ENCODE results near the gene HOXA3. TPM values are rescaled to one million over a fixed set of nuclear protein-coding genes. Genes with fewer than 3 reads are reported as not detected.

The HOXA3 gene
- total RNA-seq, 1 donor from 2014 or later = 3.9 TPM

GRCh38 chr7:27094304-27095049 is 57.9 kb downstream of the HOXA3 start:
- H3K4me3 ChIP-seq = no peak overlapping the region

DNA sequence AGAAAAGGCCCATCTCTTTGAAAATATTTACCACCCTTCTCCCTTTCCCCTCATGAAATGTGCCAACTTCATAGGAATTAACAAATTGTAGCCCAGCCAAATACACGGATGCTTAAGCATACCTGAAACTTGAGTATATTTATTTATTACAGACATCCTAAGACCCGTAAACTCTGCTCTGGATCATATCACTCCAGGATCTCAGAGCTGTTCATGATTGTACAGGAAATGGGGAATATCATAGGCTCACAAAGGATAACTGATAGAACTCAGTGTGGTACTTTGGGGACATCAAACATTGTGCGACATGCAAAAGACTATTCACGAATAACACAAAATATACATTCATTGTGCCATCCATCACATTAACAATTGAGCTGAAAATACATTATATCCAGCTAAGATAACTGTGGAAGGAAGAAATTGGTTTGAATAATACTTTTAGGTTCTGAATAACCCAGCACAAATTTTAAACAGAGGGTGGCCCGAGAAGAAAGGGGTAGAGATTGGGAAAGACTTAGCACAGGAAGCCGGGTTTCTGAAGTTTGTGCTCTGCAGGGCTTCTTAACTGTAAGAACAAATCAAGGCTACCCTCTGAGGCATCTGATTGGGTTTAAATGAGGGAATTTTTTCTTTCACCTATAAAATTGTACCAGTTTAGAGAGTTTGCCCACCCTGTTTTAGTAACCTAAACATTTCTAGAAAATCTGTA is 59.0 kb downstream of the HOXA3 start:
- no peak overlapping the region for H3K27ac ChIP-seq
- H3K4me3 ChIP-seq = no peak overlapping the region
- no peak for DNase-seq (ENCODE audit: extremely low spot score in 2 of 2)
- TF ChIP-seq POLR2A (IDR thresholded peaks at IDR 0.05) = no peak
- no peak for TF ChIP-seq POLR2AphosphoS5 (IDR thresholded peaks at IDR 0.05; ENCODE audit: insufficient read depth in 1 of 2, low read depth in 1 of 2)
- no peak for TF ChIP-seq CTCF (IDR thresholded peaks at IDR 0.05)
- H3K36me3 ChIP-seq = no peaks in the 10 kb centered on the region
- H3K27me3 ChIP-seq = peaks cover 2% of the 10 kb centered on the region
- peaks cover 29% of the 10 kb centered on the region for H3K4me1 ChIP-seq
- H3K9me3 ChIP-seq = no peaks in the 10 kb centered on the region
- intact Hi-C loops (cut with DNase I) = no loop called here

More at GRCh38 chr7:27094304-27095049, 57.9 kb downstream of the HOXA3 start:
- no peak for DNase-seq (ENCODE audit: extremely low spot score in 2 of 2)
- TF ChIP-seq CTCF (IDR thresholded peaks at IDR 0.05) = no peak
- TF ChIP-seq POLR2AphosphoS5 (IDR thresholded peaks at IDR 0.05; ENCODE audit: insufficient read depth in 1 of 2, low read depth in 1 of 2) = no peak
- peaks cover 39% of the 10 kb centered on the region for H3K4me1 ChIP-seq
- H3K27me3 ChIP-seq = no peaks in the 10 kb centered on the region
- intact Hi-C loops (cut with DNase I) = no loop called here
- no peaks in the 10 kb centered on the region for H3K9me3 ChIP-seq
- no peak overlapping the region for H3K27ac ChIP-seq
- H3K36me3 ChIP-seq = no peaks in the 10 kb centered on the region

- DNase-seq (ENCODE audit: extremely low spot score in 2 of 2) = no peak
- intact Hi-C loops (cut with DNase I) = no loop called here
- Histone ChIP-seq H3K27me3 (peaks cover 8% of the 10 kb centered on the region), H3K9me3 (no peaks in the 10 kb centered on the region), H3K4me1 (peaks cover 23% of the 10 kb centered on the region), H3K4me3 (no peak overlapping the region), H3K27ac (no peak overlapping the region), H3K36me3 (no peaks in the 10 kb centered on the region)
- TF ChIP-seq POLR2AphosphoS5 (IDR thresholded peaks at IDR 0.05; ENCODE audit: insufficient read depth in 1 of 2, low read depth in 1 of 2) = no peak
- no peak for TF ChIP-seq POLR2A (IDR thresholded peaks at IDR 0.05)
- TF ChIP-seq CTCF (IDR thresholded peaks at IDR 0.05) = no peak
These were observed 59.6 kb downstream of the HOXA3 start for GRCh38 chr7:27092819-27093110.

GRCh38 chr7:27091941-27092818 is 60.2 kb downstream of the HOXA3 start:
- H3K27me3 ChIP-seq = peaks cover 10% of the 10 kb centered on the region
- intact Hi-C loops (cut with DNase I) = no loop called here
- no peaks in the 10 kb centered on the region for H3K36me3 ChIP-seq
- H3K4me1 ChIP-seq = peaks cover 17% of the 10 kb centered on the region
- DNase-seq (ENCODE audit: extremely low spot score in 2 of 2) = no peak
- H3K27ac ChIP-seq = no peak overlapping the region
- H3K4me3 ChIP-seq = no peak overlapping the region
- H3K9me3 ChIP-seq = no peaks in the 10 kb centered on the region
- TF ChIP-seq POLR2AphosphoS5 (IDR thresholded peaks at IDR 0.05; ENCODE audit: insufficient read depth in 1 of 2, low read depth in 1 of 2) = no peak
- no peak for TF ChIP-seq POLR2A (IDR thresholded peaks at IDR 0.05)
- TF ChIP-seq CTCF (IDR thresholded peaks at IDR 0.05) = no peak
